GM19240 (cell line): ENCODE results near the gene PODXL.

ENCODE experiments used
- DNase-seq: peaks from one replicate; pipeline ENCODE4 v3.0.0; 2011; ENCODE audit warnings: low spot score; ENCODE audit not compliant: insufficient read length

PODXL gene

DNA sequence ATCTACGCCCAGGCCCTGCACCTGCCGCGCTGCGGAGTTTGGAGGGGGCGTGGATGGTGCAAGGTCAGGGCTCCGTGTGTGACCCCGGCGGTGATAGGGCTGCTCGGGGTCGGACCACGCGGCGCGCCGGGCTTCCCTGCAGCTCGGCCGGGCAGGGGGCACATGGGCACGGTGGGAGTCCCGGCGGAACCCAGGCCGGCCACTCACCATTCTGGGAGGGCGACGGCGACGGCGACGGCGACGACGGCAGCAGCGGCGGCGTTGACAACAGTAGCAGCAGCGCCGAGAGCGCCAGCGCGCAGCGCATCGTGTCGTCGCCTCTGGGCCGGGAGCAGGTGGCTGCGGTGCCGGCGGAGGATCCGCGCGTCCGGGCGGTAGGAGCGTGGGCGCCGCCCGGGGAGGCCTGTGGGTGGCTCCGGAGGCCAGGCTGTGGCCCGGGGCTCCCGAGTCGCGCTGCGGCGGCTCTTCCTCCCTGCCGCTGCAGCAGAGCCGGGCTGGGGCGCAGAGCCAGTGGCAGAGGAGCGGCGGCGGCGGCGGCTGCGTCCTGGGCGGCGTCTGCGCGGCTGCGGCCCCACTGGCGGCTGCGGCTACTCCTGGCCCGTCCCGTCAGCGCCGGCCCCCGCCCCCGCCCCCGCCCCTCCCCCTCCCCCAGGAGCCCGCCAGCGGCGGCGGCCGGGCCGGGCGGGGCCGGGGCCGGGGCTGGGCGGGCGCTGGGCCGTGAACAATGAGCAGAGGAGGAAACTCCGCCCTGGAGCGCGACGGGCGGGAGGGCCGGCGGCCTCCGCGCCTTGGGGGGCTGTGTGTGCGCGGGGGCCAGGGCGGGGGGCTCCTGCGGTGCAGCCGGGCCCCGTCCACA lies at the start of gene PODXL:
Gene PODXL (minus strand): TSS at position 576 of the 856 bp plus-strand sequence. CDS start 269 bp downstream, at position 307.
- peak; percentile 68 for DNase-seq

DNA sequence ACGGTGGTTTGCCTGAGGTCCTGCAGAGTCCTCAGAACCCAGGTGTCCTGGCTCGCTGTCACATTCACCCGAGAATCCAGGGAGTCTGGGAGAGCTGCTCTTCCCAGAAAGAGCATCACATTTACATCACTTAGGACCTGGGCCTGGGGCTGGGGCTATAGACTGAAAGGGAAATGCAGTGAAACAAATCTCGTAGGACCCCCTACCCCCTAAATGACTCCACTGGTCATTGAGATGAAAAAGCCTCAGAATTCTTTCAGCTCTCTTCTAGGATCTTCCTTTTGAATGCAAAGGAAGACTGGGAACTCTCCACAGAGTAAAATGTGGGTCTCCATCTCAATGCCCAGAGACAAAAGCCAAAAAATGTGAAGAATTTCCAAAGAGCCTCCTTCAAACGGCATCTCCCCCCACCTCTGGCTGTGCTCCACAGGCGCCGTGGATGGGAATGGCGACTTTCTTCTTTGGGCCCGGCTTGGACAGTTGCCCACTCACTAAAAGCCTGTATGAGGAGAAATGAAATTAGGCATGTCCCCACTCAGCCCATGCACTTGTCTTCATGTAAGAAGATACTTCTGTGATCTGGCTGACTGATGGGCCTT lies 49.0 kb upstream of the PODXL start:
- no peak for DNase-seq

DNA sequence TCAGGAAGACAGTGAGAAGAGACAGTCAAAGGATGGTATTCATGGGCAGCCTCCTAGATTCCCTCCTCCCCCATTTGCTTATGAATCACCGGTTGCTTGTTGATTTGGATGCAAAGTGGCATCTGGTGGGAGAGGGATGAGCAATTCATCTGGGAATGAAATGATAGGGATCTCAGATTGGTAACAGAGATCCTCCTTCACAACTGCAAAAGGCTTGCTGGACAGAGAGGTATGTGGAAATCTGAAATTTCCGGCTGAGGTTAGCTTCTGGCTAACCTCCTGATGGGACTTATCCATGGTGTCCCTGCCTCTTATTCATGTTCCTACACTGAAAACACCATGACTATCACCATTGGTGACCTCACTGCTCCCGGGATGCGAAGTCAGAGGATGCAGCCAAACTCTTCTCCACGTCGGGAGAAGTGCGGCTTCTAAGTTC lies 48.4 kb upstream of the PODXL start:
- no peak for DNase-seq

DNA sequence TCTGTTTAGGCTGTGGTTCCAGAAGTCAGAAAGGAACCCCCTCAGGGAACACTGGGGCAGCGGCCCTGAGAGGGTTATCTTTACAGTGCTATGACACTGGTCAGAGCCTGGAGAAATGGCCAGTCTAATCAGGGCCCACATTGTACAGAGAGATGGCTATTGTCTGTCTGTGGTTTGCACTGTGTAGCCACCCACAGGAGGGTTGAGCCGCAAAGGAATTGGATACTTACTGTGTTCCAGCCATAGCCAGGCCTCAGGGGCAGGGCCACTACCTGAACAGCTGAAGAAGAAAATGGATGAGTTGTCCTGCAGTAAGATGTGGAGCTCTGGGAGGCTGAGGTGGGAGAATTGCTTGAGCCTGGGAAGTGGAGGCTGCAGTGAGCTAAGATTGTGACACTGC lies 47.5 kb upstream of the PODXL start:
- DNase-seq: no peak

DNA sequence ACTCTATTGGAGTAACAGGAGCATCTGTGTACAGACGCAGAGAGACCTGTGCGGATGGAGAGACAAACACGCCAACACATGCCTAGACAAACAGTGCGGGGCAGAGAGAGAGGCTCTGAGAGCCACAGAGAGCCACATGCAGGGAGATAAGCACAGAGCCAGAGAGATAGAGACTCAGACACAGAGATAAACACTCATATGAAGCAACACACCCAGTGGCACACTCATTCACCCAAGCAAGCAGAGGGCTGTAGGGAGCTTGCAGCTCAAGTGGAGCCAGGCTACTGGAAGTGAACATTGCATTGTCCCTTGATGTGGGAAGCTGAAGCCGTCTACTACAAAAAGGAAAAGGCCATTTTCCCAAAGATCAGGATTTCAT lies 46.6 kb upstream of the PODXL start:
- DNase-seq: no peak

DNA sequence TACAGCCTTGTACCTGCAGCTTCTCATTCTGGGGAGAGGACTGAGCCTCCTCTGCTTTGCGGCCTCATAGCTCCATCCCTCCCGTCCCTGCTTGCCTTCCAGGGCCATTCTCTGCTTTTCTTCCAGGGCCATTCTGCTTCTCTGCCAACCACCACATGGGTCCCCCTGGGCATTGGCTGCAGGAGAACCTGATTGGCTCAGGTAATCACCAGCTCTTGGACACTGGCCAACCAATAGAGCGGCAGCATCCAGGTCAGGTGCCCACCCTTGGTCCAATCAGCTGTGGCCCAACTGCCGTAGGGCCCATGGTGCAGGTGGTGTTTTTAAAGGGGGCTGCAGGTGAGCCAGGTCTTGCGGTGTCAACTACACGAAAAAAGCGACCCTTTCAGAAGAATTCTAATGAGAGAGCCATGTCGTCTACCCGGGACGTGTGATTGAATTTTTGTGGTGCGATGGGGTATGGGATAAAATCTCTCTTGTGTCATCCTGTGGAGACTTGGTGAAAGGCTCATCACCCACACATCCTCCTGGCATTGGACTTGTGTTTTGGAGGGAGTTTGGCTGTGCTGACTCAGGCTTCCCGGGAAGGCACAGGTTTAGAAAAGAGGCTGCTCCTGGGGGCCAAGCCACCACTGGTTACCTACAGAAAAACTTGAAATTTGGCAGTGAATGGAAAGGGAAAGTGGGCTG lies 46.0 kb upstream of the PODXL start:
- no peak for DNase-seq

DNA sequence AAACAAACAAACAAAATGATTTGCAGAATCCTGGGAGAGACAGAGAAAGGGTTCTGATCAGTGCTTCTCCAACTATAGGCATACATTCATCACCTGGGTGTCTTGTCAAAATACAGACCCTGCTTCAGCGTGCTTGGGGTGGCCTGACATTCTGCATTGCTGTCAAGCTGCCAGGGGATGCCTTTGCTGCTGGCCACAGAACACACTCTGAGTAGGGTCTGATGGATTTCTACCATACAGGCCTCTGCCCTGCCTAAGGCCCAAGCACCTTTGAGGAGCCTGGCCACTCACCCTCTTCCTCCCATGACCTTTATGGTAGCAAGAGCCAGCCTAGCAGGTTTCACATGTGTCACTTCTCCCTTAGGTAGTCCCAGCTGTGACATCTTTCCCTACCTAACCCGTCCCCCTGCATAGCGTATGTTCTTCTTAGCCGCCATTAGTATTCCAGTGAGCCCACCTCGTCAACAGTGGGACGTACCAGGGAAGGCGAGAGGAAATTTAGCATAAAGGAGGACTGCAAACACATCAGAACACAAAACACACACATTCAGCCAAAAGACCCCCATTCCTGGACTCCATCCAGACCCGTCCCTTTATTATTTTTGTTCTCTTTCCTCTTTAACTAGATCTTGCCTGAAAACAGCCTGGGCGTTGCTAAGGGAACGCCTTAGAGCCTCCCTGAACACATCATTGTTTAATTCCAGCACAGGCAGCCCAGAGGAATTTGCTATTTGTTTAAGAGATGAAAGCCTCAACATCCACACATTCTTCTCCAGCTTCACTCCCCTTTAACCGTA lies 43.9 kb upstream of the PODXL start:
- no peak for DNase-seq

DNA sequence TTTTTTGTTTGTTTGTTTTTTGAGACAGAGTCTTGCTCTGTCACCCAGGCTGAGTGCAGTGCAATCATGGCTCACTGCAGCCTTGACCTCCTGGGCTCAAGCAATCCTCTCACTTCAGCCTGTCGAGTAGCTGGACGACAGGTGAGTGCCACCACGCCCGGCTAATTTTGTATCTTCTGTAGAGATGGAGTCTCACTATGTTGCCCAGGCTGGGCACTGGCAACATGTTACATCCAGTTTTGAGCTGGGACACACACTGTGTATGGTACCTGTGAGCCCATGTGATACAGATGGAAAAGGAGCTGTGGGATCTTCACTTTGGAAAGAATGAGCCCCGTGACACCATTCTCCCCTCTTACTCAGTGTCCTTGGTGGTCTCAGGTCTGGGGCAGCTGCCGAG lies 40.4 kb upstream of the PODXL start:
- no peak for DNase-seq

DNA sequence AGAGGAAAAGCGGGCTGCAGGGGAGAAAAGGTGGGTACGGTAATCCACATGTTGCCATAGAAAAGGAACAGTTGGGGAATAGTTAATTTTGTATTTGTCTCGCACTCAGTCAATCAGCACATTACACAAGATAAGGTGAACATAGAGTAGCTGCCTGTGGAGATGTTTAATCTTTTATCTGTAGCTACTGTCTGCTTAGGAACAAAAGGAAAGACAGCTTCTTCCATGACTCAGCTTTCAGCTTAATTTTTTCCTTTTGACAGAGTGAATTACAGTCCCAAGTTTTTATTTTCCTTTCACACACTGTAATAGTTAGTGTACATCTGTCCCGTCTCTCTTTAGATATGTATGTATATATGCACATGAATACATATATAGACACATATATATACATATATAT lies 39.3 kb upstream of the PODXL start:
- DNase-seq: no peak

DNA sequence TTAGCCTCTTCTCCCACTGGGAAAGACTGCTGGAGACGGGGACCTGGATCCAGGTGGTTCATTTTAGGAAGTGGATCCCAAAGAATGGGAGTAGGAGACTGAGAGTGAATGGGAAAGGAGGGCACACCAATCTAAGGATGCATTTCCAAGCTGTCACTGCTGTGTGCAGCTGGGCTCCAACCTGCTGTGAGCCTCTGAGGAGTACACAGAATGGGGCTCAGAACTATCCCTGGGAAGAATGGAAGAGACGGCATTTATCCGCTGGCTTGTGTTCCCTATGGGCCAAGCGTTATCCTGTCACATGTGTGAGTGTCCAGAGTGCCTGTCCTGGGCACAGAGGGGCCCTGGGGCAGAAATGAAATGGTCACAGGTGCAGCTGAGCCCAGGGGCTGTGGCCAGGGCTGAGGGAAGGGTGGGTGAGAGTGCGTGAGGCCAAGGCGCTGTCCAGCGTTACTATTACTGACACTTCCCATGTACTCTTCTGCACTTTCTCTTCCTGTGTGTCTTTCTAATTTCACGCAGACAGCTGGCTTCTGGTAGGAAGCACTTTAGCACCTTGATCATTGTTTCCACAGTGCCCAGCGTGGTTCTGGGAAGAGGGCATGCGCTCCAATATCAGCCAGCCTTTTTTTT lies 35.4 kb upstream of the PODXL start:
- no peak for DNase-seq

DNA sequence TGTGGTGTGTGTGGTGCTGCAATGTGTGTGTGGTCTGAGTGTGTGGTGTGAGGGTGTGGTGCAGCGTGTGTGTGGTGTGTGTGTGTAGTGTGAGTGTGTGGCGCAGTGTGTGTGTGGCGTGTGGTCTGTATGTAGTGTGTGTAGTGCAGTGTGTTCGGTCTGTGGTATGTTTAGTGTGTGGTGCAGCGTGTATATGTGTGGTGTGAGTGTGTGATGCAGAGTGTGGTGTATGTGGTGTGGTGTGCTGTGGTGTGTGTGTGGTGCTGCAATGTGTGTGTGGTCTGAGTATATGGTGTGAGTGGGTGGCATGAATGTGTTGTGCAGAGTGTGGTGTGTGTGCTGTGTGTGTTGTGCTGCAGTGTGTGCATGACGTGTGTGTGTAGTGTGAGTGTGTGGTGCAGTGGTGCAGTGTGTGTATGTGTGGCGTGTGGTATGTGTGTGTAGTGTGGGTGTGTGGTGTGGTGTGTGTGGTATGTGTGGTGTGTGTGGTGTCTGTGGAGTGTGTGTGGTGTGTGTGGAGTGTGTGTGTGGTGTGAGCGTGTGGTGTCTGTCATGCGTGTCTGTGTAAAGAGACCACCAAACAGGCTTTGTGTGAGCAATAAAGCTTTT lies 31.0 kb upstream of the PODXL start:
- DNase-seq: no peak

DNA sequence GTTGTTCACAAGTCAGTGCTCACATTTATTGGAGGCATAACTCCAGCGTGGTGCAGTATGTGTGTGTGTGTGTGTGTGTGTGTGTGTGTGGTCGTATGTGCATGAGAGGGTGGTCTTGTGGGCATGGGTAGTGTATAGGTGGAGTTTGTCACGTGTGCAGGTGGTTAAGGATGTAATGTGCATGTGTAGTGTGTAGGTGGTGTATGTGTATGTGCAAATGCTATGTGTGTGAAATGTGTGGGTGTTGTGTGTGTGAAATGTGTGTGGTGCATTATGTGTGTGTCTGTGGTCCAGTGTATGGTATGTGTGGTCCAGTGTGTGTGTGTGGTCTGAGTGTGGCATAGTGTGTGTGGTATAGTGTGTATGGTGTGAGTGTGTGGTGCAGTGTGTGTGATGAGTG lies 30.3 kb upstream of the PODXL start:
- no peak for DNase-seq

DNA sequence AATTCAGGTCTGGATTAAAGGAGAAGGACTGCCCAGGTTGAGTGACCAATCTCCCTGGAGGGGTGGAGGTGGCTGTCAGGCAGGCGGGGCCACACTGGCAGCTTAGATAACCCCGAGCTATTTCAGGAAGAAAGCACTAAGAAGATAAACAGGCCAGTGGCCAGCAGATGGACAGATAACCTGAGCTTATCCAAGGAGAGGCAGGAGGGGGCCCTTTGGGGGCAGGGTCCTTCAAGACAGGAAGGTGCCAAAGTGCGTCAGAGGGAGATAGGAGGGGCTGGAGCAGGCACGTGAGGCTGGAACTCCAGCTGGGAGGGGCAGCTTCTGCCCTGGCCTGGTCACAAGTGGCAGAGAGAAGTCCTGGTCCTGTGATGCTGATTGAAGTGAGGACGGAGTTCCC lies 29.8 kb upstream of the PODXL start:
- no peak for DNase-seq

DNA sequence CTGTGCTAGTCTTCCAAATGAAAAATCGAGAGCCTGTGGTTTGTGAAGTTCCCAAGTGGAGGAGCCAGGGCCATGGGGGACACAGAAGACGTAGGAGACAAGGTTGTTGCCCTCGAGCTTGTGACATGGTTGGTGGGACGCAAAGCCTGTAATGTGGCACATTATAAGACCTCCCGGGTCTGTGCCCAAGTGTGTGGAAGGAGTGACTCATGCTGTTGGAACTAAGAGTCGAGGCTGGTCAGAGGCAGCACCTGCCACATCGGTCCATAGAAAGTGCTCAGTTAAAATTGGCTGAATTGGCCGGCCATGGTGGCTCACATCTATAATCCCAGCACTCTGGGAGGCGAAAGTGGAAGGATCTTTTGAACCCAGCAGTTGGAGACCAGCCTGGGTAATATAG lies 27.0 kb upstream of the PODXL start:
- DNase-seq: no peak

DNA sequence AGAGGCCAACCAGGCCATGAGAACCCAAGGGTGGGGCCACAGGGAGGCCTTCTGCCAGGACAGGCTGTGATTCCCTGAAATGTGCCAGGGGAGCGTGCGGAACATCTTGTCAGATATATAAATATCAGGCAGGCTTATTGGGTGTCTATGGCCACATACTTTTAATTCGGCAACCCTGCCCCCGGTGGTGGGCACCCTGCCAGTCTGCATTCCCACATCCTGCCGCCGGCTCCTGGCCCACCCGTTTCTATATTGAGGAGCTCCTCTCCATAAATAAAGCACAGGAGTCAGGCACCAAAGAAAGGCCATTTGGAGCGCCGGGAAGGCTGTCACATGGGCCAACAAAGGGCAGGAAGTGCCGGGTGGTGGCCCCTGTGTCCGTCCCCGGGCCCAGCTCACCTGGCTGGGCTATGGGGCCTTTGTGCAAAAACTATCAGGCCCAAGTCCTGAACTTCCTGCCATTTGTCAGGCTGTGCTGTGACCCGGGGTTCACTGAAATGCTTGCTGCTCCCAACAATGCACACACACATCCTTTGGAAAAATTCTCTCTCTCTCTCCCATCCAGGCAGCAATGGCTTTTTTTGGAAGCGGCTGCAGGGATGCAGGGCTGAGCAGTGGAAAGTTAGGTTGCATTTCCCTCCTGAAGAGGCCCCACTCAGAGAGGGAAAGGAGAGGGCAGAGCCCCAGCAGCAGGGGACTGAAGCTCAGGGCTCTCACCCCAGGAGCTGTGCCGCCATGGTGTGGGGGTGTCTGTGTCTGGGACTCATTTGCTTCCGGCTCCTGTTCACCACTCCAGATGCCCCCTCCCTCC lies 25.0 kb upstream of the PODXL start:
- DNase-seq: no peak

DNA sequence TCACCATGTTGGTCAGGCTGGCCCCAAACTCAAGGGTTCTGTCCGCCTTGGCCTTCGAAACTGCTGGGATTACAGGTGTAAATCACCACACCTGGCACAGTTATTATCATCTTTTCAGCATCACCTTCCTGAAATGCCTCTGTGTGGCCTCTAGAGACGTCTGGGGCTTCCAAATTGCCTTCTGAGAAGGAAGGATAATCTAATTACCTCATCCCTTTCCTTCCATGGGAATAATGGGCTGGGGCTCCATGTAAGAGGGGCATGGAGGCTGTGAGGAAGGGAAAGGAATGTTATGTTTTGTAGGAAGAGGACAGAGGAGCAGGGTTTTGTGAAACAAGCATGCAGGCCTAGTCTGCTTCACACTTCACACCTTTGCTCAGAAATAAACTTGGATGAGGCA lies 22.2 kb upstream of the PODXL start:
- no peak for DNase-seq

DNA sequence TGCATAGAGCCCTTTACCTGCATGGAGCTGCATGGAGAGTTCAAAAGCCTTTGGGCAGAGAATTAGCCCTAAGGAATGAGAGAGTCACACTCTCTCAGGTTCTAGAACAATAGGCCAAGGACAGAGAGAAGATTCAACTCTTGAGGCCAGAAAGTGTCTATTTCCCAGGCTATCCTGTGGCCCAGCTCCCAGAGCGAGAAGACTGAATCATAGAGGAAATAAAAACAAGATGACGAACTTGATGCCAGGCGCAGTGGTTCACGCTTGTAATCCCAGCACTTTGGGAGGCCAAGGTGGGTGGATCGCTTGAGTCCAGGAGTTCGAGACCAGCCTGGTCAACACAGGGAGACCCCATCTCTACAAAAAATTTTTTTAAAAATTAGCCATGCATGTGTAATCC lies 18.3 kb upstream of the PODXL start:
- no peak for DNase-seq

DNA sequence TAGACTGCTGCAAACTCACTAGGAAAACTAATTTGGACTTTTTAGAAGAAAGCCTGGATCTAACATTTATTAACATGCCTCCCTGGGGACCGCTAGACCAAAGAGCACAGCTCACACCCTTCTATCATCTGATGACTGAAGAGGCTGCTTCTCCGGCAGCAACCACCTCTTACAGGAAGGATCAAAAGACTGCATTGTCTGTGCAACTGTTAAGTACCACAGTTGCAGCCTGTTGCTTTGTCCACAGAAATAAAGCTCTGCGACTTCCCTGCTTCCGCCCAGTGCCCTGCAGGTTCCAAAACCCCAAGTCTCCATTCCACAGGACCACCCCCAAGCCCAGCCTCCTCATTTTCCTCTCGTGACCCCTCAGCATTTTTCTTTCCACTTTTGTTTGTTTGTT lies 14.0 kb upstream of the PODXL start:
- DNase-seq: no peak

DNA sequence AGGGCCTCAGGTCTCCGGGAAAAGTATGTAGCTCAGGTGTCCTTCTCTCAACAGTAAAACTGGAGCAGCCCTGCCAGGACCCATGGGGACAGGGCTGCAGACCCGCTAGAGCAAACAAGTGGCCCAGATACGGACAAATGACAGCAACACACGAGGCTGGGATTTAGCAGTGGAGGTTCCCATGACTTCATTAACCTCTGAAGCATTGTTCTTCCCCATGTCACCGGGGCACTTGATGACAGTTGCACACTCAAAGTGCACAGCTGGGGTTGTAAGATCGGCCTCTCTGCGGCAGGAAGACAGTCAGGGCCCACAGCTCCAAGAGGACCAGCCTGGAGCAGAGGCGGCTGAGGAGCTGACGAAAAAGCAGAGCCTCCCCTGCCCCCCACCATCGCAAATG lies 12.5 kb upstream of the PODXL start:
- no peak for DNase-seq

DNA sequence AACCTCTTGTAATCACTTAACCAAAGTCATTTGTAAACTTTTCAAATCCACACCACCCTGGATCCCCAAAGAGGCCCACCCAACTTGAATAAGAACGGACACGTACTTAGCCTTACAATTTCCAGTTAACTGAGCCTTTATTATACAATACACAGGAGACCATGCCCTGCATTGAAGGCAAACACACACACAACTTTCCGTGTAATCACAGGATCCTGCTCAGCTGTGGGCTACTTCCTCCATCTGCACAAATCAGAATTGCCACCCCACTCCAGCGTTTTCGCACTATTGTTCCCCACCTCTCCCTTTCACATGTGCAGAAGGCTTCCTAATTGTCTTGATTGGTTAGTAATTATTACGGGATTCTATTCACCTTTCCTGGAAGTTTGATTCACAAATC lies 12.1 kb upstream of the PODXL start:
- no peak for DNase-seq
